Measurements from ENCODE around the gene VSIR.

VSIR gene

GRCh38 chr10:71698737-71699136, 74.6 kb downstream of the VSIR start:
- TF ChIP-seq SIN3A (IDR thresholded peaks at IDR 0.05; ENCODE audit: borderline replicate concordance, insufficient read depth, low read length): no peak
- no peak for TF ChIP-seq TAF1 (IDR thresholded peaks at IDR 0.05; ENCODE audit: borderline replicate concordance, insufficient read depth, low read length)
- TF ChIP-seq, protein P1, sequence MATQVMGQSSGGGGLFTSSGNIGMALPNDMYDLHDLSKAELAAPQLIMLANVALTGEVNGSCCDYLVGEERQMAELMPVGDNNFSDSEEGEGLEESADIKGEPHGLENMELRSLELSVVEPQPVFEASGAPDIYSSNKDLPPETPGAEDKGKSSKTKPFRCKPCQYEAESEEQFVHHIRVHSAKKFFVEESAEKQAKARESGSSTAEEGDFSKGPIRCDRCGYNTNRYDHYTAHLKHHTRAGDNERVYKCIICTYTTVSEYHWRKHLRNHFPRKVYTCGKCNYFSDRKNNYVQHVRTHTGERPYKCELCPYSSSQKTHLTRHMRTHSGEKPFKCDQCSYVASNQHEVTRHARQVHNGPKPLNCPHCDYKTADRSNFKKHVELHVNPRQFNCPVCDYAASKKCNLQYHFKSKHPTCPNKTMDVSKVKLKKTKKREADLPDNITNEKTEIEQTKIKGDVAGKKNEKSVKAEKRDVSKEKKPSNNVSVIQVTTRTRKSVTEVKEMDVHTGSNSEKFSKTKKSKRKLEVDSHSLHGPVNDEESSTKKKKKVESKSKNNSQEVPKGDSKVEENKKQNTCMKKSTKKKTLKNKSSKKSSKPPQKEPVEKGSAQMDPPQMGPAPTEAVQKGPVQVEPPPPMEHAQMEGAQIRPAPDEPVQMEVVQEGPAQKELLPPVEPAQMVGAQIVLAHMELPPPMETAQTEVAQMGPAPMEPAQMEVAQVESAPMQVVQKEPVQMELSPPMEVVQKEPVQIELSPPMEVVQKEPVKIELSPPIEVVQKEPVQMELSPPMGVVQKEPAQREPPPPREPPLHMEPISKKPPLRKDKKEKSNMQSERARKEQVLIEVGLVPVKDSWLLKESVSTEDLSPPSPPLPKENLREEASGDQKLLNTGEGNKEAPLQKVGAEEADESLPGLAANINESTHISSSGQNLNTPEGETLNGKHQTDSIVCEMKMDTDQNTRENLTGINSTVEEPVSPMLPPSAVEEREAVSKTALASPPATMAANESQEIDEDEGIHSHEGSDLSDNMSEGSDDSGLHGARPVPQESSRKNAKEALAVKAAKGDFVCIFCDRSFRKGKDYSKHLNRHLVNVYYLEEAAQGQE (IDR thresholded peaks at IDR 0.05; ENCODE audit: insufficient read depth in 1 of 2, low read depth in 2 of 2, low read length in 2 of 2): no peak
- TF ChIP-seq POLR2AphosphoS5 (IDR thresholded peaks at IDR 0.05; ENCODE audit: low read depth, low read length): no peak
- TF ChIP-seq FOXP2 (optimal IDR thresholded peaks at IDR 0.05; ENCODE audit: borderline replicate concordance, extremely low read depth, extremely low read length, insufficient read depth): no peak

GRCh38 chr10:71697938-71698709, 75.2 kb downstream of the VSIR start:
- no peak for TF ChIP-seq POLR2AphosphoS5 (IDR thresholded peaks at IDR 0.05; ENCODE audit: low read depth, low read length)
- no peak for TF ChIP-seq TAF1 (IDR thresholded peaks at IDR 0.05; ENCODE audit: borderline replicate concordance, insufficient read depth, low read length)
- TF ChIP-seq, protein P1 (IDR thresholded peaks at IDR 0.05; ENCODE audit: insufficient read depth in 1 of 2, low read depth in 2 of 2, low read length in 2 of 2): no peak
- TF ChIP-seq SIN3A (IDR thresholded peaks at IDR 0.05; ENCODE audit: borderline replicate concordance, insufficient read depth, low read length): no peak
- no peak for TF ChIP-seq FOXP2 (optimal IDR thresholded peaks at IDR 0.05; ENCODE audit: borderline replicate concordance, extremely low read depth, extremely low read length, insufficient read depth)

Measured in PFSK-1 (cell line).